ENCODE results near the gene KIF26B. TPM values are rescaled to one million over a fixed set of nuclear protein-coding genes. Genes with fewer than 3 reads are reported as not detected.

The KIF26B gene
- polyA plus RNA-seq, 1 of the 3 experiments (the other 2 are of a cell fraction): 2.6 TPM

- no peak overlapping the region for H2AFZ ChIP-seq (ENCODE audit: low read depth)
- H3K9me2 ChIP-seq: no peaks in the 10 kb centered on the region
- peaks cover 5% of the 10 kb centered on the region for H3F3A ChIP-seq (replicated peaks; ENCODE audit: insufficient read depth)
- DNase-seq: no peak
- peaks cover 62% of the 10 kb centered on the region for H3K79me2 ChIP-seq (ENCODE audit: insufficient read depth)
- no peaks in the 10 kb centered on the region for H3K27me3 ChIP-seq (ENCODE audit: insufficient read depth)
- peaks cover 0 to 43% of the 10 kb centered on the region in 2 experiments; a peak in 2 of 4 replicates for H3K4me1 ChIP-seq (ENCODE audit: control insufficient read depth in 1 of 2, insufficient read depth in 2 of 2, low read depth in 1 of 2, low read length in 1 of 2)
- H4K20me1 ChIP-seq (ENCODE audit: insufficient read depth): no peaks in the 10 kb centered on the region; the same call in 1 of the 2 replicates
- H3K36me3 ChIP-seq (replicated peaks in 1 of 2; ENCODE audit: control insufficient read depth in 1 of 2, insufficient read depth in 2 of 2, low read length in 1 of 2): peaks cover 20 to 57% of the 10 kb centered on the region in 2 experiments
- no peak overlapping the region for H3K4me2 ChIP-seq
- H3K4me3 ChIP-seq (ENCODE audit: low read depth in 2 of 2, low read length in 1 of 2): peak overlapping the region in 1 of 2 experiments; percentile 7; a peak in 1 of 4 replicates
- H3K9ac ChIP-seq: no peak overlapping the region
- 79% methylated on average over 3 of the region's 3 CpGs for WGBS (ENCODE audit: low lambda C conversion rate)
- no peaks in the 10 kb centered on the region for H3K9me3 ChIP-seq
- CTCF ChIA-PET: no interaction called here
- POLR2A ChIA-PET: no interaction called here
- no peak for TF ChIP-seq YY1 (IDR thresholded peaks at IDR 0.05; ENCODE audit: low read depth)
- TF ChIP-seq JUND (IDR thresholded peaks at IDR 0.05): no peak
- TF ChIP-seq FOXM1 (IDR thresholded peaks at IDR 0.05; ENCODE audit: low read depth): no peak
- no peak overlapping the region; a peak in 1 of 4 replicates for H3K27ac ChIP-seq (ENCODE audit: low read depth in 2 of 2, low read length in 1 of 2)
Observed at GRCh38 chr1:245158913-245159312, 4.1 kb downstream of the KIF26B start.

- Histone ChIP-seq H3F3A (replicated peaks; ENCODE audit: insufficient read depth) (no peaks in the 10 kb centered on the region), H3K9ac (no peak overlapping the region), H4K20me1 (ENCODE audit: insufficient read depth) (no peaks in the 10 kb centered on the region; the same call in 1 of the 2 replicates), H3K9me3 (no peaks in the 10 kb centered on the region), H3K4me2 (no peak overlapping the region), H3K79me2 (ENCODE audit: insufficient read depth) (peaks cover 64% of the 10 kb centered on the region), H3K4me3 (ENCODE audit: low read depth in 2 of 2, low read length in 1 of 2) (no peak overlapping the region; a peak in 1 of 4 replicates), H3K27me3 (ENCODE audit: insufficient read depth) (no peaks in the 10 kb centered on the region), H3K36me3 (replicated peaks in 1 of 2; ENCODE audit: control insufficient read depth in 1 of 2, insufficient read depth in 2 of 2, low read length in 1 of 2) (peaks cover 24 to 63% of the 10 kb centered on the region in 2 experiments), H3K4me1 (ENCODE audit: control insufficient read depth in 1 of 2, insufficient read depth in 2 of 2, low read depth in 1 of 2, low read length in 1 of 2) (peaks cover 0 to 48% of the 10 kb centered on the region in 2 experiments; a peak in 2 of 4 replicates), H2AFZ (ENCODE audit: low read depth) (no peak overlapping the region), H3K27ac (ENCODE audit: low read depth in 2 of 2, low read length in 1 of 2) (peak overlapping the region in 1 of 2 experiments; percentile 64; a peak in 2 of 4 replicates), H3K9me2 (no peaks in the 10 kb centered on the region)
- 60% methylated on average over 5 of the region's 5 CpGs for WGBS (ENCODE audit: low lambda C conversion rate)
- ChIA-PET POLR2A (no interaction called here), CTCF (no interaction called here)
- DNase-seq: no peak
- TF ChIP-seq IRF3 (IDR thresholded peaks at IDR 0.05; ENCODE audit: low read depth, low read length) (no peak), USF1 (IDR thresholded peaks at IDR 0.05; ENCODE audit: borderline replicate concordance, low read depth) (no peak), SIN3A (IDR thresholded peaks at IDR 0.05; ENCODE audit: borderline replicate concordance, low read depth, low read length) (no peak), GABPA (IDR thresholded peaks at IDR 0.05; ENCODE audit: low read depth) (no peak), SMC3 (IDR thresholded peaks at IDR 0.05; ENCODE audit: low read depth, low read length) (no peak), PBX3 (IDR thresholded peaks at IDR 0.05) (no peak), USF2 (IDR thresholded peaks at IDR 0.05; ENCODE audit: borderline replicate concordance, low read depth, low read length) (no peak), MAX (IDR thresholded peaks at IDR 0.05; ENCODE audit: low read depth) (no peak), JUND (IDR thresholded peaks at IDR 0.05) (no peak), FOXJ3 (CRISPR knock-in tag; IDR thresholded peaks at IDR 0.05) (no peak), FOXM1 (IDR thresholded peaks at IDR 0.05; ENCODE audit: low read depth) (no peak), RXRA (IDR thresholded peaks at IDR 0.05; ENCODE audit: borderline replicate concordance, low read depth) (no peak), TEAD4 (IDR thresholded peaks at IDR 0.05; ENCODE audit: borderline replicate concordance, insufficient read depth) (no peak), FOSL2 (IDR thresholded peaks at IDR 0.05; ENCODE audit: borderline replicate concordance, low read depth) (no peak), RCOR1 (IDR thresholded peaks at IDR 0.05; ENCODE audit: low read length) (no peak), YY1 (IDR thresholded peaks at IDR 0.05; ENCODE audit: low read depth) (no peak), TAF1 (IDR thresholded peaks at IDR 0.05; ENCODE audit: borderline replicate concordance, low read depth, low read length) (no peak), NRF1 (IDR thresholded peaks at IDR 0.05; ENCODE audit: low read depth, low read length) (no peak), ZBTB33 (IDR thresholded peaks at IDR 0.05; ENCODE audit: borderline replicate concordance, low read depth) (no peak), GATA2 (CRISPR knock-in tag; IDR thresholded peaks at IDR 0.05) (no peak; the same call in 1 of the 2 replicates)
Observed at GRCh38 chr1:245160288-245160687, 5.5 kb downstream of the KIF26B start.

All from SK-N-SH (cell line).